ENCODE data around the gene CLCN3.
"Not testable (repeated sequence)": the region's sequence is repeated elsewhere in the genome, so short reads cannot be mapped to it uniquely, and the experiment has no call there.

Gene CLCN3

DNA sequence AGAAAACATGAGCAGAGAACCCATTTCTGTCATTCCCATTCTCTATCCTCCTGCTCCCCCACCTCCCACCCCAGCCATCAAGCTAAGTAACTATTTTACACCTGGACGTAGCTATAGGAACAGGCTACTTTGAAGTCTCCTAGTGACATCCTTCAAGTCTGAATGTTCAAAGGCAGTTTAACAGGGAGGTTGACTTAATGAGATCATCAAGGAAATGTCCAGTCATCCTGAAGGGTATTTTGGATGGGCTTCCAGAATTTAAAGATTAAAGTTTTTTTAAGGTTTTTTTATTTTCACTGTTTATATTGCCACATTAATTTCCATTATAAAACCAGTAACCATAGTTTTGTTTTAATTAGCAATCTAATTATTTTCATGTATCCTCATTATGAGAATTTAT lies 96.3 kb downstream of the CLCN3 start:
- no peak for DNase-seq

DNA sequence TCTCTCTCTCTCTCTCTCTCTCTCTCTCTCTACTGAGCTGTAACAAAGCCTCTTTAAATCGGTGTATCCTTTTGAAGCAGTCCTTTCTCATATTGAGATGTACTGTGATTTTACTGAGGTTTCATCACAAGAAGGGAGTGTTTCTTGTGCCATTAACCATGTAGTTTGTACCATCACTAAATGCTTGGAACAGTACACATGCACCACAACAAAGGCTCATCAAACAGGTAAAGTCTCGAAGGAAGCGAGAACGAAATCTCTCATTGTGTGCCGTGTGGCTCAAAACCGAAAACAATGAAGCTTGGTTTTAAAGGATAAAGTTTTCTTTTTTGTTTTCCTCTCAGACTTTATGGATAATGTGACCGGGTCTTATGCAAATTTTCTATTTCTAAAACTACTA lies 100.2 kb downstream of the CLCN3 start:
- DNase-seq = no peak

DNA sequence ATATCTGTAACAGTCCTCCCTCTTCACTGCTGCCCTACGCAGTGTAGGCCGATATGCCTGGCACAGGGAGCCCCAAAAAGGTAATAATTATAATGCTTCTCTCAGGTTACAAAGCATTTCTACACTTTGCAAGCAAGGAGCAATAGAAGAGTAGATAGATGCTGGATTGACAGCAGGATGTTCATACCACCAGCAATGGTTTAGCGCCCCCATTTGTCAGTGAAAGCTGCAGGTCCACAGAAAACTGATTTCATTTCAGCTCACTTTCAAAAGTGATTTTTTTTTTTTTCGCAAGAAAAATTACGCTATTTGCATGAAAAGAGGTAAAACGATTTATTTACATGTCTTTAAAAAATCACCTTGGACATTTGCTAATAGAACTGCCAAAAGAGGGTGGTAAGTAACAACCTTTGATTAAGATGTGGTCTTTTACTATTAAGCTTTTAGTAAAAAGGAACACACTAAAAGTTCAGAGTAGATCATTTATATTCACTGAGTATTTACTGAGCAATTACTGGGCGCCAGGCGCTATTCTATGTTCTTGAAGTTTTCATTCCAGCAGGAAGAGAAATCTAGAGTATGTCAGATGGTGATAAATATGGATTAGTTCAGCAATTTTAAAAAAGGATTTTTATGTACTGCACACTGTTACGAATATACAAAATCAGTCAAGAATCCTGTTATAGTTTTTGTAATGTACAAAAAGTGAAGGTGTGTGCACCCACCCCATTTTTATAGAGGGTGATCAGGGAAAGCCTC lies 103.0 kb downstream of the CLCN3 start:
- DNase-seq = no peak

DNA sequence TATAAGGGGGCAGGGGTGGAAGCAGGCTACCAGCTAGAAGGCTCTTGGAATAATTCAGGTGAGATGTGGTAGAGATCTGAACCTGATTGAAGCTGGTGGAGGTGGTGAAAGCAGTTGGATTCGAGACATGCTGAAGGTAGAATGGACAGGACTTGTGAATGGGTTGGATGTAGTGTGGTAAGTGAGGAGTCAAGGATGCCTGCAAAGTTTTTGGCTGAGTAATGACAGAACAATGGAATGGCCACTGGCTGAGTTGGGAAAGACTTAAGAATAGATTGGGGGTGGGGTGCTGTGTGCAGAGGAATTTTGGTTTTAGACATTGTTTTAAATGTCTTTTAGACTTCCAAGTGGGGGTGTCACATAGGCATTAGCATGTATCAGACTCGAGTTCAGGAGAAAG lies 103.9 kb downstream of the CLCN3 start:
- DNase-seq = no peak

DNA sequence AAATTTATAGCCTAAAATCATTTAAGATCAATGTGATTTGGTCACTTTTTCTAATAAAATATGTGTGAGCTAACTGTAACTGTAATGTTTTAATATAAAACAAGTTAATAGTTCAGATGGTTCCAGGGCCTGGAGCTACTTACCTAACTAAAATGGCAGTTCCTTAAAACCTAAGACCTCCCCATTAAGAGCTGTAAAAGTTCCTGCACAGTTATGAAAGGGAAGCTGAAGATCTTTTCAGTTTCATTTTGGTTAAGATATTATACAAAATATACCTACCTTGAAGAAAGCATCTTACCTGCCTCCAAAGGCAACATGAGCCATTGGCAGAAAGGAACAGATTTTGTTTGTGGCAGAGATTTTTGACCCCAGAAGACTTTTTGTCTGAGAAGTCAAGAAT lies 107.2 kb downstream of the CLCN3 start:
- no peak for DNase-seq

DNA sequence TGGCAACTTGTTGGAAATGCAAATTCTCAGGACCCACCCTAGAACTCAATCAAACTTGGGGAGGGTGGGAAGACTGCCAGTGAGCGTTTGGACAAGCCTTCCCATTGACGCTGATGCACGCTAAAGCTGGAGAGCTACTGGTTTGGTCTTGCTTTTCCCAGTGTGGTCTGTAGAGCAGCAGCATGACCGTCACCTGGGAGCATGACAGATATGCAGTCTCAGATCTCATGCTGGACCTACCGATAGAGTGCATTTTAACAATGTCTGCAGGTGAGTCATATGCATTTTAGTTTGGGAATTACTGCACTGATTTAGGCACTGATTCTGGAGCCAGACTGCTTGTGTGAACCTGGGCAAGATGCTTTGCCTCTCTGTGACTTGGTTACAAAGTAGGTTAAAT lies 110.2 kb downstream of the CLCN3 start:
- DNase-seq = no peak

DNA sequence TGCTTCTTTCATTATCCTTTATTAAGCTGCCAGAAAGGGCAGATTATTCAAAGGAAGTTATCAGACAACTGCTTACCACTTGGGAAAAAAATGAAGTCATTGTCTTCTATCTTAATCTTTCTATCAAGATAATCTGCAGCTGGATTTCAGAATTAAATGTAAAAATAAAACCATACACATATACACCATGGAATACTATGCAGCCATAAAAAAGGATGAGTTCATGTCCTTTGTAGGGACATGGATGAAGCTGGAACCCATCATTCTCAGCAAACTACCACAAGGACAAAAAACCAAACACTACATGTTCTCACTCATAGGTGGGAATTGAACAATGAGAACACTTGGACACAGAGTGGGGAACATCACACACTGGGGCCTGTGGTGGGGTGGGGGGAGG lies 118.2 kb downstream of the CLCN3 start:
- DNase-seq = not testable (repeated sequence)

DNA sequence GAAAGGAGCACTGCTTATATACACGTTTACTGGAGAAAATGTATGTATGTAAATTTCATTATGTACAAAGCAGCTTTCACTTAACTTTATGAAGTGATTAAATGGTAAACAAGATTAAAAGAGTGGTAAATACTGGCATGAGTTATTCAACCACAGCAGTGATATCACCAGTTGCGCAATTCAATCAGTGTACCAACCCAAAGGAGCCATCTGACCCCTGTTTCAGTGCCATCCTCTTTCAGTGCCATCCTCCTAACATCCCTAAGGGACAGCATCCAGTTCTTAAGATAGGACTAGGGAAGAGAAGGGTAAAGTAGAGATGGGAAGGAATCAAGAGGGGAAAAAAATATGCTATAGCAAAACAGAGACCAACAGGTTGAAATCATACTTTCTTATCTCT lies 121.2 kb downstream of the CLCN3 start:
- DNase-seq = no peak

DNA sequence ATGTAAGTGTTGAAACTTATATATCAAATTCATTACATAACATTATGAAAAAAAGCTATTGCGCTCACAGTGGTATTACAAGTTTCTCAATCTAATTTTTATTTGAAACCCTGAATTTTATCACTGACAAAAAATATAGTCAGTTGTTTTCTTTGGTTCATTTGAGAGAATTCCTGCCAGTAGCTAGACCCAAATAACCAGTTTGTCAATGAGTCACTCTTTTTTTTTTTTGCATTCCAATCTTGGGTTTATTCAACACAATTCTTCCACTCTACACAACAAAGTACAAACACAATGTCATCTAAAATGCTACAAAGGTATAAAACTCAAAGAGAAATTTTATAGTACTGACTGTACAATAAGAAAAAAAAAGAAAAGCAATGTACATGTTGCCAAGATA lies 124.2 kb downstream of the CLCN3 start:
- no peak for DNase-seq

DNA sequence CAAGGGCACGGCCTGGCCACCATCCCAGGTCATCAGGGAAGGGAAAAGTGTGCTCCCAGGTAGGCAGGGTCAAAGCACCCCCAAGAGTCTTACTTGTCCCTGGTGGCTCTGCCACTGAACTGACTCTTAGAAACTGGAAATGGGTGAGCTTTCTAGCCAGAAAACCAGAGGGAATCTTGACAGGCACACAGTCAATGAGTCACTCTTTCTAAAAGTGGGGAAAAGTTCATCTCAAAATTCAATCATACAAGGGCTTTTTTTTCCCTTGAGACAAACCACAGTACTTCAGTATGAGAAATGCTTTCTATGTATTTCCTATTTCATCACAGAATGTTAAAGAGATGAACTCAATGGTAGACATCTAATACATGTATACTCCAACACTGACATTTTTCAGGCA lies 124.9 kb downstream of the CLCN3 start:
- DNase-seq = no peak

DNA sequence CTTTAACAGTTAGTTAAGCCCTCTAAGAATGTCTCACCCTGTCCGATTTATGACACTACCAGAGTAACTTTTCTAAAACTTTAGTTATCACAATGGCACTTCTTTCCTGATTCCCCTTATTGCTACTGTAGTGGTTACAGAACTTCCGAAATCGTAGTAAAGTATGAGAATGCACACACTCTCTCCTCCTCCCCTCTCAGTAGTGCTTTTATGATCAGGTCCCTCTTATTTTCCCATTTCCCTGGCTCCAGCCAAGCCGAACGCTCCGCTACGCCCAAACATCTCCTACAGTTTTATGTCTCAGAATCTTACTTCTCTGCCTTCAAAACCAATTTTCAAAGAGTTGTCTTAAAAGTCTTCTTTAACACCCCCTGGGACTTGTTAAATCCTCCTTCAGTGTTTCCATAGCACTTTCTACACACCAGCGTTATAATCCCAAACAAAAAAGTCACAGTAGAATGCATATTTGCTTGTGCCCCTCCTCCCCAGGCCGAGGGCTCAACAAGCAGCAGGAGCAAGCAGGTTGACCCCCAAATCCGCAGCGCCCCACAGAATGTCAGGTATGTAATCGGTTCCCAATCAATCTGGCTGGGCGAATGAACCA lies 136.7 kb downstream of the CLCN3 start:
- no peak for DNase-seq

DNA sequence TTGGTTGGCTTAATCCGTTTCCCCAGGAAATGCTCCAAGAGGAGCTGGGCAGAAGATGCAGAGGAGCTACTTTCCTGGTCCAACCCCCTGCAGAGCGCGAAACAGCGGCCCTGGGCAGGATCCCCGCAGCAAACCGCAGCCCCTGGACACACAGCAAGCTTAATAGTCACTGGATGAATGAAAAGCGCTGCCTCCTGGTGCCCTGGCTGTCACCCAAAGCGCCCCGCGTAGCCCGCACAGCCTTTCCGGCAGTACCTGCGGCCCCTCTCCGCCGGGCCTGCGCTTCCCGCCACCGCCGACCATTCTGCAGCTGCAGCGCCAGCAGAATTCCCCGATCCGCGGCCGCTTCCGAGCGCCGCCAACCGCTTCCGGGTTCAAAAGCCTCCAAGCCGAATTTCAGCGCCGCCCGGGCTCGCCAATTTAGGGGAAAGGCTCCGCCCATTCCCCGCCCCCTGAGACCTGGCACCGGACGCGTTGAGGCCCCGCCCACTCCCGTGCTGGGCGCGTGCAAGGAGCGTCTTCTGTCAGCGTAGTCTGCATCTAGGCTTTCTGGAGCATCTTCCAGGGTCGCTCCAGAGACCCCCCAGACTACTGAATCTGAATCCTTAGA lies 137.3 kb downstream of the CLCN3 start, which contains the start of gene HPF1:
Gene HPF1, minus strand, starts transcription at position 370 of the 610 bp plus-strand sequence. Its CDS starts 67 bp downstream, at position 303.
- peak; percentile 98 for DNase-seq

DNA sequence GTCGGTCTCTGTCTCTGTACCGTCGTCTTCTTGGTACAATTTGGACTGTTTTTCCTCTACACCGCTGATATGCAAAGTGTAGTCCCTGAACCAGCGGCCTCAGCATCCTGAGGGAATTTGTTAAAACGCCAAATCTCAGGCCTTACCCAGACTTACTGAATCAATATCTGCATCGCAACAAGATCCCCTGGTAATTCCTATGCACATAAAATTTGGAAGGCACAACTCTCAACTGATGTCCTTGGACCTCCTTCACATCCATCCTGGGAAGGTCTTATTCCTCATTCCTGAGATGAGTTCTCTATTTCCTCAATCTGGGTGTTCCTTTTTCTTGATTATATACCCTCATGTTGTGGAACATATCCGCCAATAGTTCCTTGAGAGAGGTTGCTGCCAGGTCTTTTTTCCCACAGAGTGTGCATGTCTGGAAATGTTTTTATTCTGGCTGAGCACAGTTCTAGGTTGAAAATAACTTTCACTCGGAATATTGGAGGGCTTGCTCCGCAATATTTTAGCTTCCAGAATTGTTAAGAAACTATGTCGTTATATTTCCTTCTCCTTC lies 138.1 kb downstream of the CLCN3 start:
- no peak for DNase-seq

DNA sequence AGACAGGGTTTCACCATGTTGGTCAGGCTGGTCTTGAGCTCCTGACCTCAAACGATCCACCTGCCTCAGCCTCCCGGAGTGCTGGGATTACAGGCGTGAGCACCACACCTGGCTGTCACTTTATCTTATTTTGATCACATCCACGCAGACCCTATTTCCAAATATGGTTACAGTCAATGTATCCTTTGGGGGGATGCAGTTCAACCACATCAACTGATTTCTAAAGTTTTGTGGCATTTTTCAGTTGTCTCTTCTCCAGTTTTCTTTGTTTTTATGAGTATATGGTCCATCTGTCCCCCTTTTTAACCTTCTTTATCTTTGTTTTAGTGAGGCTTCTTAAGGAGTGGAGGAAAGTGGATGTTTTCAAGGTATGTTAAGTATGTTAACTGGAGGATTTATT lies 141.5 kb downstream of the CLCN3 start:
- no peak for DNase-seq

DNA sequence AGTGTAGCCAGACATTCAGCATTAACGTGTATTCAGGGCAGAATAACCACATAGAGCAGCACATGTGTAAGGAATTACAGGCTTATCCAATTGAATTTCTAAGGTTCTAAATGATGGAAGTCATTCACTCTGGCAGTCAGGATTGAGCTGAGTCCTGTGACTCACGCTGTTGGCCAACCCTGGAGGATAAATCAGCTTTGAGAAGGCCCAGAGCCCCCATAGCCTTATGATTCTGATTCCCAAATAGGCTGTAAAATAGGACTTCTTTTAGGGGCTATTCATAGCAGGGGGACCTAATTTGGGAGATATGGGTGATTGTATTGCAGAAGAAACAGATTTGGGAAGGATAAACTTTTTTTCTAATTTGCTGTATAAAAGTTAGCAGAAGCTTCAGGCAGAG lies 145.5 kb downstream of the CLCN3 start:
- no peak for DNase-seq

DNA sequence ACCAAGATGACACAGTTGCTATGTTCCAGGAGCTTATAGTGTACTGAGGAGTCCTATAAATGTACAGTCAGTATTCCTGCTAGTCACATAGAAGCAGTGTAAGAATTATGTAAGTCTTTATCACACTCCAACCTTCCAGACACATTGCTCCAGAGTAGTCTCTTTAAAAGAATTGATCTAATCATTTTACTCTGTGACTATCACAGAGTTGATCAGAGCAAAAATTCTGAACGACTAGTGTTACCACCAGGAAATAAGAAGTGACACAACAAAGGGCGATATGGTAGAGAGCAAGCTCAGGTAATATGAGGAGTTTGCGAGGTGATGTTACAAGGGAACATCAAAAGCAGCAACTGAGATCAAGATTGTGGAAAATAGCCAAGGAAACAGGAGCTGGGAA lies 146.4 kb downstream of the CLCN3 start:
- DNase-seq = no peak

DNA sequence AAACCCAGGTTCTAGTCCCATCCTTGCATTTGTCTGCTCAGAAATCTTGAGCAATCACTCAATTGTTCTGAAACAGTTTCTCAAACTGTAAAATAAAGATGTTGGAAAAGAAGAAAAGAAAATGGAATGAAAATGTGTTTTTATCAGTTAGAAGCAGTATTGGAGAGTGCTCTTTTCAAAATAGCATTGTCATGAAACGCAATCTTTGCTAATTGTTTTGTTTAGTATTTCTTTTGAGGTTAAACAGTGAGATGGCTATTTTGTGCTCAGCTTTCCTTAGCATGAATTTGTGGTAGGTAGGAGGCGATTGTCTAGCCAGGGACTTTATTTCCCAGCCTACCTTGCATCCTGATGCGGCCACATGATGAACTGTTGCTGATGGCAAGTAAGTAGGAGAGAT lies 148.0 kb downstream of the CLCN3 start:
- DNase-seq = no peak

DNA sequence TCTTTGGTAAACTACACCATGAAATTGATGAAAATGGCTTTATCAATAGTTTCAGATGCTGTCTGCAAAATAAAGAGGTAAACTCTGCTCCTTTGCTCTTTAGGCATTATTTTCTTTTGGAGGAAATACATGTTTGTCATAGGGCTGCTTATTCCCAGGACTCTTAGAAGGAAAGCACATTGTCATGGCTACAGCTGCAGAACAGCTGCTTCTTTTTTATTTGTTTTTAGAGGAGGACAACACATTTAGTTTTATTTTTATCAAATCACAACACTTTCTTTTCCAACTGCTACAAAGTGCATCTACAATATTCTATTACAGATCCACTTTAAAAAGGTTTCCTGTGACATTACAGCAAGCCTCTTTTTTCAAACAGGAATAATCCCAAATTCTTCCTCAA lies 150.0 kb downstream of the CLCN3 start:
- no peak for DNase-seq

DNA sequence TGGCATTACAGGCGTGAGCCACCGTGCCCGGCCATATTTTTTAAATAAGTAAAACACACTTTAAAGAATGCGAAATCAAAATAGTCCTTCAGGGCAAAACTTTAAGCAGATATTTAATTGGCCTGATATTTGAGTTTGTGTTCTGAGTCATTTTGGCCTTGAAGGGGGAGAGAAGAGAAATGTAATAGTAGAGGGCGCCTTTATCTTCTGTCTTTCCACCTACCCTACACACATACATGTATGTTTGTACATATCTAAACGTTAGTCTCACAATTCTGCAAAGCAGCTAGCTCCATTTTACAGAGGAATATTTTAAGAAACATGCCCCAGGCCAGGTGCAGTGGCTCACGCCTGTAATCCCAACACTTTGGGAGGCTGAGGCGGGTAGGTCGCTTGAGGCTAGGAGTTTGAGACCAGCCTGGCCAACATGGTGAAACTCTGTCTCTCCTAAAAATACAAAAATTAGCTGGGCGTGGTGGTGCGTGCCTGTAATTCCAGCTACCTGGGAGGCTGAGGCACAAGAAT lies 151.2 kb downstream of the CLCN3 start:
- DNase-seq = not testable (repeated sequence)

Data from activated CD8-positive, alpha-beta memory T cell treated with anti-CD3 and anti-CD28 coated beads for 24 hours (primary cell).